Measurements from ENCODE around the gene BIRC3. TPM values are rescaled to one million over a fixed set of nuclear protein-coding genes. Genes with fewer than 3 reads are reported as not detected.

The BIRC3 gene
- total RNA-seq, 1 experiment from 2014 or later, result 4.7 TPM

GRCh38 chr11:102341844-102342318 is 24.6 kb downstream of the BIRC3 start:
- ChIA-PET CTCF (interaction anchor here (0.8 to 4.1 kb wide), 19 partner anchors 9 to 481 kb away, joined by 3 to 60 read pairs (median 4); no protein-coding TSS in a partner anchor), POLR2A (interaction anchor here (1.2 to 1.5 kb wide), 3 partner anchors 36 to 324 kb away, joined by 3 to 4 read pairs (median 3); no protein-coding TSS in a partner anchor), RAD21 (ENCODE audit: low non-redundant PET in 1 of 2, low total read pairs in 2 of 2, uncharacterized antibody in 2 of 2, unreplicated experiment in 2 of 2) (interaction anchor here (0.7 to 2.2 kb wide), 9 partner anchors 35 to 582 kb away, joined by 3 to 12 read pairs (median 4); no protein-coding TSS in a partner anchor)
- Histone ChIP-seq H3K27ac (ENCODE audit: low read depth, low read length) (no peak overlapping the region), H3K36me3 (ENCODE audit: control insufficient read depth in 1 of 2, insufficient read depth in 2 of 2, low read length in 2 of 2) (no peaks in the 10 kb centered on the region), H3K4me2 (ENCODE audit: low read length) (peak overlapping the region; percentile 32; the same call in 1 of the 2 replicates), H2AFZ (ENCODE audit: low read depth, low read length, poor library complexity, severe bottlenecking) (peak overlapping the region; percentile 94), H3K4me1 (ENCODE audit: control insufficient read depth in 1 of 2, insufficient read depth in 2 of 2, low read length in 2 of 2) (peaks cover 2 to 29% of the 10 kb centered on the region in 2 experiments; a peak in 3 of 4 replicates), H3K9me2 (ENCODE audit: insufficient read depth) (no peaks in the 10 kb centered on the region), H4K20me1 (ENCODE audit: insufficient read depth) (no peaks in the 10 kb centered on the region), H3K9ac (ENCODE audit: low read length) (no peak overlapping the region), H3K9me3 (ENCODE audit: control insufficient read depth in 1 of 2, insufficient read depth in 1 of 2, low read depth in 1 of 2, low read length in 2 of 2) (no peaks in the 10 kb centered on the region), H3K79me2 (ENCODE audit: insufficient read depth, low read length) (0 out of 2 replicates have a peak, but pooled peaks cover 4% of the 10 kb centered on the region), H3K4me3 (replicated peaks in 1 of 2; ENCODE audit: low read depth in 1 of 2, low read length in 2 of 2) (no peak overlapping the region), H3K27me3 (ENCODE audit: insufficient read depth, low read length) (no peaks in the 10 kb centered on the region)
- no TSS peak for BruUV-seq (replicated peaks)
- ATAC-seq (peak; percentile 83), DNase-seq (ENCODE audit: low read depth, low spot score) (peak; percentile 89)
- intact Hi-C loops (cut with micrococcal nuclease), result loop anchor here (1.0 to 10.0 kb wide), 5 partner anchors 53 to 477 kb away; no protein-coding TSS in a partner anchor
- TF ChIP-seq REST (IDR thresholded peaks at IDR 0.05; ENCODE audit: low read depth) (no peak), SRF (IDR thresholded peaks at IDR 0.05; ENCODE audit: low read depth) (0 out of 2 replicates have a peak, but pooled peaks have one; percentile 56), CBX3 (IDR thresholded peaks at IDR 0.05; ENCODE audit: low read depth) (peak; percentile 70), CEBPB (IDR thresholded peaks at IDR 0.05; ENCODE audit: low read depth) (no peak), SP1 (IDR thresholded peaks at IDR 0.05; ENCODE audit: low read depth) (no peak), RAD21 (IDR thresholded peaks at IDR 0.05; ENCODE audit: low read depth) (peak; percentile 91), POLR2AphosphoS5 (IDR thresholded peaks at IDR 0.05; ENCODE audit: low read depth, low read length) (no peak), TCF7L2 (IDR thresholded peaks at IDR 0.05; ENCODE audit: borderline replicate concordance, extremely low read depth, insufficient read depth, insufficient read length) (no peak), FOSL1 (IDR thresholded peaks at IDR 0.05; ENCODE audit: low read depth) (no peak), MAX (IDR thresholded peaks at IDR 0.05) (no peak), EGR1 (IDR thresholded peaks at IDR 0.05; ENCODE audit: low read depth) (no peak), EZH2phosphoT487 (IDR thresholded peaks at IDR 0.05; ENCODE audit: borderline replicate concordance) (no peak), ELF1 (IDR thresholded peaks at IDR 0.05; ENCODE audit: borderline replicate concordance, low read depth) (no peak), SIN3A (IDR thresholded peaks at IDR 0.05; ENCODE audit: low read depth) (no peak), ZBTB33 (IDR thresholded peaks at IDR 0.05; ENCODE audit: extremely low read depth, insufficient replicate concordance, low read length) (no peak), POLR2A (IDR thresholded peaks at IDR 0.05; ENCODE audit: borderline replicate concordance, extremely low read depth, insufficient read depth, insufficient read length) (no peak), JUND (IDR thresholded peaks at IDR 0.05) (no peak), ATF3 (IDR thresholded peaks at IDR 0.05) (no peak), ZNF274 (IDR thresholded peaks at IDR 0.05; ENCODE audit: low read depth, low read length) (no peak), ZFX (IDR thresholded peaks at IDR 0.05) (no peak)
- TF ChIP-seq, protein P1, sequence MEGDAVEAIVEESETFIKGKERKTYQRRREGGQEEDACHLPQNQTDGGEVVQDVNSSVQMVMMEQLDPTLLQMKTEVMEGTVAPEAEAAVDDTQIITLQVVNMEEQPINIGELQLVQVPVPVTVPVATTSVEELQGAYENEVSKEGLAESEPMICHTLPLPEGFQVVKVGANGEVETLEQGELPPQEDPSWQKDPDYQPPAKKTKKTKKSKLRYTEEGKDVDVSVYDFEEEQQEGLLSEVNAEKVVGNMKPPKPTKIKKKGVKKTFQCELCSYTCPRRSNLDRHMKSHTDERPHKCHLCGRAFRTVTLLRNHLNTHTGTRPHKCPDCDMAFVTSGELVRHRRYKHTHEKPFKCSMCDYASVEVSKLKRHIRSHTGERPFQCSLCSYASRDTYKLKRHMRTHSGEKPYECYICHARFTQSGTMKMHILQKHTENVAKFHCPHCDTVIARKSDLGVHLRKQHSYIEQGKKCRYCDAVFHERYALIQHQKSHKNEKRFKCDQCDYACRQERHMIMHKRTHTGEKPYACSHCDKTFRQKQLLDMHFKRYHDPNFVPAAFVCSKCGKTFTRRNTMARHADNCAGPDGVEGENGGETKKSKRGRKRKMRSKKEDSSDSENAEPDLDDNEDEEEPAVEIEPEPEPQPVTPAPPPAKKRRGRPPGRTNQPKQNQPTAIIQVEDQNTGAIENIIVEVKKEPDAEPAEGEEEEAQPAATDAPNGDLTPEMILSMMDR (IDR thresholded peaks at IDR 0.05 in 2 of 3, conservative IDR thresholded peaks at IDR 0.05 in 1 of 3; ENCODE audit: borderline replicate concordance in 1 of 3, insufficient read depth in 1 of 3, low read depth in 2 of 3, low read length in 2 of 3), result peak; percentile 77 to 87 (median 86)
